Amniotic epithelial cell (primary cell): ENCODE measurements around the gene KIF26B.
A peak's percentile ranks its signal among the peaks of the same experiment; 100 is the strongest.
"Not testable (repeated sequence)": the region's sequence is repeated elsewhere in the genome, so short reads cannot be mapped to it uniquely, and the experiment has no call there.

Source experiments
- DNase-seq: peaks from one replicate; pipeline ENCODE4 v3.0.0-alpha.2; 2010; ENCODE audit warnings: low read depth

The KIF26B gene

GRCh38 chr1:245651093-245651492, 496.3 kb downstream of the KIF26B start:
- no peak for DNase-seq

GRCh38 chr1:245652116-245652515, 497.3 kb downstream of the KIF26B start:
- no peak for DNase-seq

- no peak for DNase-seq
Measured at GRCh38 chr1:245652660-245653427, 498.1 kb downstream of the KIF26B start.

- peak; percentile 45 for DNase-seq
Measured at GRCh38 chr1:245654460-245655050, 499.8 kb downstream of the KIF26B start.

- no peak for DNase-seq
Measured at GRCh38 chr1:245656189-245656717, 501.5 kb downstream of the KIF26B start.

GRCh38 chr1:245657371-245657770, 502.6 kb downstream of the KIF26B start:
- no peak for DNase-seq

- DNase-seq: no peak
Measured at GRCh38 chr1:245663373-245663772, 508.6 kb downstream of the KIF26B start.

- DNase-seq: no peak
Measured at GRCh38 chr1:245663841-245664240, 509.1 kb downstream of the KIF26B start.

GRCh38 chr1:245666412-245666811, 511.6 kb downstream of the KIF26B start:
- DNase-seq: no peak

- DNase-seq: no peak
Measured at GRCh38 chr1:245671349-245671748, 516.6 kb downstream of the KIF26B start.

- DNase-seq: no peak
Measured at GRCh38 chr1:245671966-245672767, 517.4 kb downstream of the KIF26B start.

- DNase-seq: not testable (repeated sequence)
Measured at GRCh38 chr1:245672836-245673656, 518.3 kb downstream of the KIF26B start.

GRCh38 chr1:245673881-245674414, 519.2 kb downstream of the KIF26B start:
- DNase-seq: peak; percentile 83

- DNase-seq: no peak
Measured at GRCh38 chr1:245677461-245678240, 522.9 kb downstream of the KIF26B start.

- no peak for DNase-seq
Measured at GRCh38 chr1:245678860-245679411, 524.2 kb downstream of the KIF26B start.

- no peak for DNase-seq
Measured at GRCh38 chr1:245679821-245680780, 525.3 kb downstream of the KIF26B start.

- DNase-seq: no peak
Measured at GRCh38 chr1:245682638-245683628, 528.1 kb downstream of the KIF26B start.

- no peak for DNase-seq
Measured at GRCh38 chr1:245683676-245684075, 528.9 kb downstream of the KIF26B start.
